GM19193 (cell line): ENCODE data around the gene RABL6.
A peak's percentile ranks its signal among the peaks of the same experiment; 100 is the strongest.

Experiments
- POLR2A ChIP-seq: IDR thresholded peaks from 4 replicates; pipeline ENCODE4 v1.6.1; 2011; ENCODE audit not compliant: insufficient read depth, insufficient read length; ENCODE audit errors: extremely low read depth

Gene RABL6

GRCh38 chr9:136867480-136867879 is 59.7 kb downstream of the RABL6 start:
- no peak for TF ChIP-seq POLR2A

- TF ChIP-seq POLR2A: no peak
Measured at GRCh38 chr9:136867917-136868316, 60.2 kb downstream of the RABL6 start.

GRCh38 chr9:136868644-136869043 is 60.9 kb downstream of the RABL6 start:
- no peak for TF ChIP-seq POLR2A

- TF ChIP-seq POLR2A: no peak
Measured at GRCh38 chr9:136875155-136875554, 67.4 kb downstream of the RABL6 start.

GRCh38 chr9:136876476-136876875 is 68.7 kb downstream of the RABL6 start:
- TF ChIP-seq POLR2A: no peak

GRCh38 chr9:136880651-136881050 is 72.9 kb downstream of the RABL6 start:
- TF ChIP-seq POLR2A: no peak

GRCh38 chr9:136881691-136882108 is 74.0 kb downstream of the RABL6 start:
- no peak for TF ChIP-seq POLR2A

GRCh38 chr9:136882109-136882946 is 74.6 kb downstream of the RABL6 start:
- peak; percentile 52 for TF ChIP-seq POLR2A

- TF ChIP-seq POLR2A: peak; percentile 93
Measured at GRCh38 chr9:136885950-136886578, 78.3 kb downstream of the RABL6 start, which contains the start of gene TRAF2. Gene TRAF2, plus strand, starts transcription at chr9:136886516. Its CDS starts 12,225 bp downstream, at chr9:136898741.

- peak; percentile 33 for TF ChIP-seq POLR2A
Measured at GRCh38 chr9:136886610-136887597, 79.2 kb downstream of the RABL6 start.

GRCh38 chr9:136888454-136888853 is 80.7 kb downstream of the RABL6 start:
- TF ChIP-seq POLR2A: no peak

- TF ChIP-seq POLR2A: no peak
Measured at GRCh38 chr9:136889858-136890257, 82.1 kb downstream of the RABL6 start.

GRCh38 chr9:136890661-136891060 is 82.9 kb downstream of the RABL6 start:
- TF ChIP-seq POLR2A: no peak
